GM12891 (cell line): ENCODE results near the gene ABCA2.

Experiments used
- DNase-seq: peaks from one replicate; pipeline ENCODE4 v3.0.0; 2011; ENCODE audit warnings: low spot score; ENCODE audit not compliant: insufficient read length
- FAIRE-seq: peaks from 2 replicates; lab custom pipeline; 2011; peaks lifted over from hg19 to GRCh38; lab: Jason Lieb, UNC
- PAX5 ChIP-seq: IDR thresholded peaks from 2 replicates; pipeline ENCODE4 v1.6.1; 2011; ENCODE audit warnings: low read length, moderate library complexity, mild to moderate bottlenecking; ENCODE audit not compliant: insufficient read depth, severe bottlenecking
- POLR2A ChIP-seq: IDR thresholded peaks from 2 replicates; pipeline ENCODE4 v1.6.1; 2011; ENCODE audit warnings: low read depth, low read length, control low read depth
- POLR2AphosphoS5 ChIP-seq: IDR thresholded peaks from 2 replicates; pipeline ENCODE4 v1.6.1; 2011; ENCODE audit warnings: low read depth, low read length, control low read depth
- POU2F2 ChIP-seq: IDR thresholded peaks from 2 replicates; pipeline ENCODE4 v1.6.1; 2011; ENCODE audit warnings: low read depth, mild to moderate bottlenecking, control low read depth, low read length, moderate library complexity
- SPI1 ChIP-seq: IDR thresholded peaks from 2 replicates; pipeline ENCODE4 v1.6.1; 2011; ENCODE audit warnings: low read depth, low read length, control low read depth
- TAF1 ChIP-seq: IDR thresholded peaks from 2 replicates; pipeline ENCODE4 v1.6.1; 2011; ENCODE audit warnings: low read depth, low read length, control low read depth

The ABCA2 gene

GRCh38 chr9:136982232-136983051 lies 45.6 kb downstream of the ABCA2 start, which contains the start of gene LCNL1:
Gene LCNL1, plus strand, starts transcription at chr9:136982993. Its CDS starts 594 bp downstream, at chr9:136983587.
- TF ChIP-seq POLR2A (no peak), SPI1 (no peak), TAF1 (no peak), POU2F2 (no peak), POLR2AphosphoS5 (no peak), PAX5 (no peak)
- DNase-seq (no peak), FAIRE-seq (no peak)

GRCh38 chr9:136981588-136982231 lies 46.3 kb downstream of the ABCA2 start:
- FAIRE-seq: no peak
- DNase-seq: no peak
- TF ChIP-seq TAF1 (no peak), SPI1 (no peak), POLR2AphosphoS5 (no peak), POU2F2 (no peak), PAX5 (no peak), POLR2A (no peak)

- no peak for TF ChIP-seq POU2F2
- no peak for TF ChIP-seq PAX5
- TF ChIP-seq TAF1: no peak
- no peak for TF ChIP-seq POLR2AphosphoS5
- no peak for FAIRE-seq
- DNase-seq: no peak
These were observed 47.2 kb downstream of the ABCA2 start for GRCh38 chr9:136980669-136981478.

GRCh38 chr9:136979769-136980587 lies 48.1 kb downstream of the ABCA2 start:
- FAIRE-seq (no peak), DNase-seq (no peak)

GRCh38 chr9:136978865-136979544 lies 49.0 kb downstream of the ABCA2 start:
- FAIRE-seq (no peak), DNase-seq (no peak)
- TF ChIP-seq POLR2A: no peak
- no peak for TF ChIP-seq PAX5

More at GRCh38 chr9:136979769-136980587, 48.1 kb downstream of the ABCA2 start:
- TF ChIP-seq PAX5: no peak
- TF ChIP-seq TAF1: no peak
- TF ChIP-seq POLR2AphosphoS5: no peak
- TF ChIP-seq SPI1: no peak
- no peak for TF ChIP-seq POLR2A
- TF ChIP-seq POU2F2: no peak

- DNase-seq (peak; percentile 85), FAIRE-seq (peak; percentile 45)
- TF ChIP-seq SPI1: no peak
- TF ChIP-seq POLR2A: no peak
- no peak for TF ChIP-seq TAF1
- no peak for TF ChIP-seq POLR2AphosphoS5
- TF ChIP-seq POU2F2: no peak
- TF ChIP-seq PAX5: no peak
These were observed 49.8 kb downstream of the ABCA2 start for GRCh38 chr9:136978073-136978864.

- FAIRE-seq (no peak), DNase-seq (no peak)
- TF ChIP-seq SPI1 (no peak), POLR2A (no peak), POLR2AphosphoS5 (no peak), POU2F2 (no peak), PAX5 (no peak), TAF1 (no peak)
These were observed 50.4 kb downstream of the ABCA2 start for GRCh38 chr9:136977649-136978072.

GRCh38 chr9:136977223-136977622 lies 50.8 kb downstream of the ABCA2 start, which contains the start of gene PTGDS:
Gene PTGDS, plus strand, starts transcription at chr9:136977504. Its CDS starts 75 bp downstream, at chr9:136977579.
- DNase-seq: no peak
- TF ChIP-seq TAF1: no peak
- TF ChIP-seq PAX5: no peak
- no peak for TF ChIP-seq SPI1
- TF ChIP-seq POU2F2: no peak
- TF ChIP-seq POLR2A: no peak
- no peak for TF ChIP-seq POLR2AphosphoS5
- FAIRE-seq: no peak
